A549 (cell line): ENCODE data around the gene PAGR1. TPM values are rescaled to one million over a fixed set of nuclear protein-coding genes. Genes with fewer than 3 reads are reported as not detected.
"Not testable (repeated sequence)": the region's sequence is repeated elsewhere in the genome, so short reads cannot be mapped to it uniquely, and the experiment has no call there.

Experiments used
- ATAC-seq, 2 experiments: fragments of 200-7000 bp in 1 of 2; fragments of >200 bp in 1 of 2; cut with Nextera tagmentation in 1 of 2; cut with Tn5 transposase in 1 of 2; 3 replicates each; pipeline versions ENCODE4 v1.8.0 to v1.9.1; 2018 to 2020; ENCODE audit warnings: mild to moderate bottlenecking in 1 of 2, moderate library complexity in 1 of 2
- CTCF ChIA-PET: fragments of 300-600 bp; sonication (Branson Sonifier 250); formaldehyde crosslinking; extraction: SDS; loops from one replicate; lab custom pipeline; 2021; ENCODE audit warnings: antibody characterized with exemption, inconsistent platforms; lab: Yijun Ruan, JAX
- POLR2A ChIA-PET: fragments of 350-600 bp; formaldehyde crosslinking; extraction: SDS; loops from one replicate; lab custom pipeline; 2021; ENCODE audit warnings: antibody characterized with exemption, inconsistent platforms; lab: Yijun Ruan, JAX
- DNase-seq, 2 experiments: peaks; one replicate each; pipeline versions ENCODE4 v3.0.0 to v3.0.0-alpha.2; 2011 to 2016; ENCODE audit warnings: low read depth in 1 of 2, low spot score in 1 of 2
- FAIRE-seq: peaks from 2 replicates; lab custom pipeline; 2011; peaks lifted over from hg19 to GRCh38; lab: Jason Lieb, UNC
- H3K27ac ChIP-seq, 2 experiments: fragments of >200 bp; sonication (Bioruptor Twin); formaldehyde crosslinking; 3 replicates each; pipeline ENCODE4 v1.5.1; 2016 to 2017
- H3K4me1 ChIP-seq: fragments of >200 bp; sonication (Bioruptor Twin); formaldehyde crosslinking; 3 replicates; pipeline ENCODE4 v1.6.1; 2016
- H3K4me2 ChIP-seq: fragments of >200 bp; sonication (Bioruptor Twin); formaldehyde crosslinking; 3 replicates; pipeline ENCODE4 v1.6.1; 2016
- H3K4me3 ChIP-seq: fragments of >200 bp; sonication (Bioruptor Twin); formaldehyde crosslinking; 3 replicates; pipeline ENCODE4 v1.5.1; 2016
- H3K9me3 ChIP-seq: fragments of >200 bp; sonication (Bioruptor Twin); formaldehyde crosslinking; 3 replicates; pipeline ENCODE4 v1.6.1; 2016
- BHLHE40 ChIP-seq: IDR thresholded peaks from 2 replicates; pipeline ENCODE4 v1.6.1; 2012; ENCODE audit warnings: low read depth, low read length, inconsistent platforms
- CHD4 ChIP-seq: fragments of 200-600 bp; sonication (generic); IDR thresholded peaks from 2 replicates; pipeline ENCODE4 v1.6.1; 2016; ENCODE audit warnings: antibody characterized with exemption, mild to moderate bottlenecking, borderline replicate concordance
- EHF ChIP-seq: fragments of 250-450 bp; sonication (Bioruptor Pico); IDR thresholded peaks from 2 replicates; pipeline ENCODE4 v1.5.0; 2020; ENCODE audit warnings: mild to moderate bottlenecking
- EHMT2 ChIP-seq: fragments of 200-600 bp; sonication (generic); IDR thresholded peaks from 2 replicates; pipeline ENCODE4 v1.6.1; 2016; ENCODE audit warnings: antibody characterized with exemption, low read depth, mild to moderate bottlenecking, moderate library complexity
- EP300 ChIP-seq, 2 experiments: fragments of >200 bp; sonication (Bioruptor Twin); formaldehyde crosslinking; IDR thresholded peaks; 2 replicates in 1 of 2; 3 replicates in 1 of 2; pipeline ENCODE4 v1.6.1; 2016 to 2017
- FOXS1 ChIP-seq: fragments of 250-450 bp; sonication (Bioruptor Pico); IDR thresholded peaks from 2 replicates; pipeline ENCODE4 v1.5.0; 2020; ENCODE audit warnings: mild to moderate bottlenecking, moderate library complexity
- MAZ ChIP-seq: fragments of 150-350 bp; IDR thresholded peaks from 2 replicates; pipeline ENCODE4 v1.6.1; 2014; ENCODE audit warnings: antibody characterized with exemption, low read depth, low read length, borderline replicate concordance
- TFCP2L1 ChIP-seq: fragments of 250-450 bp; sonication (Bioruptor Pico); IDR thresholded peaks from 2 replicates; pipeline ENCODE4 v1.5.0; 2021; ENCODE audit warnings: mild to moderate bottlenecking
- TP53 ChIP-seq: fragments of 250-450 bp; sonication (Bioruptor Pico); IDR thresholded peaks from 2 replicates; pipeline ENCODE4 v1.5.0; 2021; ENCODE audit warnings: mild to moderate bottlenecking, moderate library complexity
- WGBS: methylation state at CpG from one replicate; pipeline ENCODE4 v1.1.6; 2017; ENCODE audit errors: missing lambda C conversion rate; 5-methylcytosine and 5-hydroxymethylcytosine counted together
- polyA plus RNA-seq, 4 experiments: library from polyadenylated mRNA; depleted of rRNA in 3 of 4; stranded (reverse); fragments of >200 nt; fragmentation: RNase III in 1 of 4; extraction: RNeasy Plus Mini Kit Qiagen cat#74134 plus additional on column Dnase treatment in 1 of 4; gene quantifications; 2 replicates in 3 of 4; 3 replicates in 1 of 4; pipeline ENCODE4 v1.2.3, GENCODE V29; 2011 to 2017
- TF ChIP-seq, protein P1 (sequence below): fragments of >200 bp; sonication (Bioruptor Twin); formaldehyde crosslinking; IDR thresholded peaks from 2 replicates; pipeline ENCODE4 v1.6.1; 2016
- TF ChIP-seq, protein P2 (sequence below): fragments of 250-450 bp; sonication (Bioruptor Pico); IDR thresholded peaks from 2 replicates; pipeline ENCODE4 v1.5.0; 2021; ENCODE audit warnings: mild to moderate bottlenecking, moderate library complexity, borderline replicate concordance
- TF ChIP-seq, protein P3 (sequence below): fragments of 250-450 bp; sonication (Bioruptor Pico); IDR thresholded peaks from 2 replicates; pipeline ENCODE4 v1.5.0; 2020; ENCODE audit warnings: low read depth, mild to moderate bottlenecking, moderate library complexity
- TF ChIP-seq, protein P4 (sequence below): fragments of 450-650 bp; IDR thresholded peaks from 2 replicates; pipeline ENCODE4 v1.6.1; 2014; ENCODE audit warnings: antibody characterized with exemption
- TF ChIP-seq, protein P5 (sequence below): fragments of 150-350 bp; IDR thresholded peaks from 2 replicates; pipeline ENCODE4 v1.6.1; 2014; ENCODE audit warnings: low read depth, mild to moderate bottlenecking, low read length

Gene PAGR1
- polyA plus RNA-seq, 2 of the 4 experiments (the other 2 are of a cell fraction): 26.7 to 44.5 TPM

DNA sequence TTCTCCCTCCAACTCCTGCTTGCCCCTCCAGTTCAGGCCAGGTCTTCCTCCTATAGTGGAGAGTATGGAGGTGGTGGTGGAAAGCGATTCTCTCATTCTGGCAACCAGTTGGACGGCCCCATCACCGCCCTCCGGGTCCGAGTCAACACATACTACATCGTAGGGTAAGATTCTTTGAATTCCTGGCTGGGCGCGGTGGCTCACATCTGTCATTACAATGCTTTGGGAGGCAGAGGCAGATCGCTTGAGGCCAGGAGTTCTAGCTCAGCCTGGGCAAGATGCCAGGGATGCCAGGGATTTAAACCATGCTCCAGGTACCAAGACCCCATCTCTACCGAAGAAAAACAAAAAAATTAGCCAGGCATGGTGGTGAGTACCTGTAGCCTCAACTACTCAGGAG lies 36.5 kb upstream of the PAGR1 start:
- ChIA-PET POLR2A (no interaction called here), CTCF (interaction anchor here (2.0 kb wide), 1 partner anchor 69 kb away, joined by 4 read pairs; no protein-coding TSS in a partner anchor)
- peaks cover 10% of the 10 kb centered on the region; the same call in 2 of the 3 replicates for H3K4me1 ChIP-seq
- no peaks in the 10 kb centered on the region for H3K9me3 ChIP-seq
- no peak overlapping the region for H3K27ac ChIP-seq
- 12% methylated on average over 10 of the region's 10 CpGs for WGBS
- ATAC-seq (peak; percentile 26 to 60; a peak in 4 of 6 replicates), DNase-seq (peak in 1 of 2 experiments; percentile 51), FAIRE-seq (no peak)
- no peak overlapping the region for H3K4me3 ChIP-seq
- peak overlapping the region; percentile 23; the same call in 2 of the 3 replicates for H3K4me2 ChIP-seq
- TF ChIP-seq TFCP2L1 (CRISPR knock-in tag) (no peak), EP300 (IDR thresholded peaks at IDR 0.05) (no peak)
- TF ChIP-seq, protein P1, sequence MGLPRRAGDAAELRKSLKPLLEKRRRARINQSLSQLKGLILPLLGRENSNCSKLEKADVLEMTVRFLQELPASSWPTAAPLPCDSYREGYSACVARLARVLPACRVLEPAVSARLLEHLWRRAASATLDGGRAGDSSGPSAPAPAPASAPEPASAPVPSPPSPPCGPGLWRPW: no peak
- TF ChIP-seq, protein P2, sequence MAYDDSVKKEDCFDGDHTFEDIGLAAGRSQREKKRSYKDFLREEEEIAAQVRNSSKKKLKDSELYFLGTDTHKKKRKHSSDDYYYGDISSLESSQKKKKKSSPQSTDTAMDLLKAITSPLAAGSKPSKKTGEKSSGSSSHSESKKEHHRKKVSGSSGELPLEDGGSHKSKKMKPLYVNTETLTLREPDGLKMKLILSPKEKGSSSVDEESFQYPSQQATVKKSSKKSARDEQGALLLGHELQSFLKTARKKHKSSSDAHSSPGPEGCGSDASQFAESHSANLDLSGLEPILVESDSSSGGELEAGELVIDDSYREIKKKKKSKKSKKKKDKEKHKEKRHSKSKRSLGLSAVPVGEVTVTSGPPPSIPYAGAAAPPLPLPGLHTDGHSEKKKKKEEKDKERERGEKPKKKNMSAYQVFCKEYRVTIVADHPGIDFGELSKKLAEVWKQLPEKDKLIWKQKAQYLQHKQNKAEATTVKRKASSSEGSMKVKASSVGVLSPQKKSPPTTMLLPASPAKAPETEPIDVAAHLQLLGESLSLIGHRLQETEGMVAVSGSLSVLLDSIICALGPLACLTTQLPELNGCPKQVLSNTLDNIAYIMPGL: no peak

DNA sequence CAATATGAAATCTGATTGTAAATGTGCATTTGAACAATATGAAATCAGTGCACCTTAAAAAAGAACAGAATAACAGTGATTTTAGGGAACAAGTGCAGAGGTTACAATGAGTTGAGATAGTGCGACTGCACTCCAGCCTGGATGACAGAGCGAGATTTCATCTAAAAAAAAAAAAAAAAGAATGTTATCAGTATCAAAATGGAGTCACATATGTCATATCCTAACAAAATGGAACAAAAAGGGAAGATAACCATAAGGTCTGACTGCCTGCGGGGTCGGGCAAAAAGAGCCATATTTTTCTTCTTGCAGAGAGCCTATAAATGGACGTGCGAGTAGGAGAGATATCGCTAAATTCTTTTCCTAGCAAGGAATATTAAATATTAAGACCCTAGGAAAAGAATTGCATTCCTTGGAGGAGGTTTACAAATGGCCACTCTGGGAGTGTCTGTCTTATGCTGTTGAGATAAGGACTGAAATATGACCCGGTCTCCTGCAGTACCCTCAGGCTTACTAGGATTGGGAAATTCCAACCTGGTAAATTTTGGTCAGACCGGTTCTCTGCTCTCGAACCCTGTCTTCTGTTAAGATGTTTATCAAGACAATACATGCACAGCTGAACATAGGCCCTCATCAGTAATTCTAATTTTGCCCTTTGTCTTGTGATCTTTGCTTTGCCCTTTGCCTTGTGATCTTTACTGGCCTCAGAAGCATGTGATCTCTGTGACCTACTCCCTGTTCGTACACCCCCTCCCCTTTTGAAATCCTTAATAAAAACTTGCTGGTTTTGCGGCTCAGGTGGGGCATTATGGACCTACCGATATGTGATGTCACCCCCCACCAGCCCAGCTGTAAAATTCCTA lies 32.6 kb upstream of the PAGR1 start:
- H3K9me3 ChIP-seq, ATAC-seq, POLR2A ChIA-PET, H3K27ac ChIP-seq, FAIRE-seq, H3K4me2 ChIP-seq, H3K4me3 ChIP-seq, DNase-seq: not testable (repeated sequence)
- 70% methylated on average over 13 of the region's 13 CpGs for WGBS
- peaks cover 10% of the 10 kb centered on the region; the same call in 2 of the 3 replicates for H3K4me1 ChIP-seq
- CTCF ChIA-PET: interaction anchor here (1.3 kb wide), 1 partner anchor 54 kb away, joined by 3 read pairs; no protein-coding TSS in a partner anchor

DNA sequence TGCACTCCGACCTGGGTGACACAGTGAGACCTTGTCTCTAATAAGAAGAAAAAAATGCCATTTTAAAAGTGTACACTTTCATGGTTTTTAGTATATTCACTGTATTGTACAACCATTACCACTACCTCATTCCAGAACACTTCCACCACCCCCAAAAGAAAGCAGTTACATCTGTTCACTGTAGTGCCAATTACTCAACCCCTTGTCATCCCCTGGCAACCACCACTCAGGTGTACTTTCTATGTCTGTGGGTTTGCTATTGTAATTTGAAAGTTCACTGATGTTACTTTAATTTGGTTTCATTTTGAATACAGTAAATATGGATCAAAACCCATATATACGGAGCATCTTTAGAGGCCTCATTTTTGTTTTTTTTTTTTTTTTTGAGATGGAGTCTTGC lies 31.8 kb upstream of the PAGR1 start:
- FAIRE-seq: no peak
- no peak for ATAC-seq
- WGBS: 86% methylated on average over 2 of the region's 2 CpGs
- Histone ChIP-seq H3K4me2 (no peak overlapping the region), H3K9me3 (no peaks in the 10 kb centered on the region), H3K4me1 (peaks cover 9% of the 10 kb centered on the region; the same call in 2 of the 3 replicates)
- DNase-seq: no peak
- TF ChIP-seq, protein P2: no peak
- no peak for TF ChIP-seq FOXS1 (CRISPR knock-in tag)
- TF ChIP-seq, all 56 proteins: peak for 0
- H3K4me3 ChIP-seq: no peak overlapping the region
- ChIA-PET POLR2A (no interaction called here), CTCF (interaction anchor here (0.7 to 1.8 kb wide), 5 partner anchors 35 to 85 kb away, joined by 3 to 9 read pairs (median 4); no protein-coding TSS in a partner anchor)
- no peak overlapping the region for H3K27ac ChIP-seq

DNA sequence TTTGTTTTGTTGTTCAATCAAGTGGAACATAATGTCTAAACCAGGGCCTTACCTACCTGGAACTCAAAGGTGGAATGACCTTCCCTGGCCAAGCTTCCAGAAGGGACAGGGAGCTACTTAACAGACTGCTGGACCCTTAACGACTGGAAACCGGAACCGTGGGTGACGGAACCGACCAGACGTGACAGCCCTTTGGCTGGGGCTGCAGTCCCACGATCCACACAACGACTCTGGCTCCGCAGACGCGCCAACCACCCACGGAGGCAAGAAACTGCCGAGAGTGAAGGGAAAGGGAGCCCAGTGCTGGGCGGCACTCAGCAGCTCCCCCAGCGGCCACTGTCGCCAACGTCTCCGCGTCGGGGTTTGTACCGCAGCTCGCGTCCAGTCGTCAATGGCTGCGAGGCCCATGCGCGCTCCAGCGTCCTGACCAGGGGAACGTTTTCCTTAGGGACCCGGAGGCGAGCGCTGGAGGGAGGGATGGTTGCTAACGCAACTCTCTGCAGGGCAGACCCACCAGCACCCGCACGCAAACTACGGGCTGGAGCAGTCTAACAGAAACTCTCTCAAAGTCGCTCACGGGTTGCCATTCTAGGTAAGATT lies 31.0 kb upstream of the PAGR1 start:
- ATAC-seq (peak in 1 of 2 experiments; percentile 67; a peak in 3 of 6 replicates), DNase-seq (peak in 1 of 2 experiments; percentile 38), FAIRE-seq (no peak)
- TF ChIP-seq, protein P3, sequence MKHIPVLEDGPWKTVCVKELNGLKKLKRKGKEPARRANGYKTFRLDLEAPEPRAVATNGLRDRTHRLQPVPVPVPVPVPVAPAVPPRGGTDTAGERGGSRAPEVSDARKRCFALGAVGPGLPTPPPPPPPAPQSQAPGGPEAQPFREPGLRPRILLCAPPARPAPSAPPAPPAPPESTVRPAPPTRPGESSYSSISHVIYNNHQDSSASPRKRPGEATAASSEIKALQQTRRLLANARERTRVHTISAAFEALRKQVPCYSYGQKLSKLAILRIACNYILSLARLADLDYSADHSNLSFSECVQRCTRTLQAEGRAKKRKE (CRISPR knock-in tag): no peak
- TF ChIP-seq CHD4 (no peak), MAZ (no peak), BHLHE40 (no peak), EHF (no peak), TP53 (CRISPR knock-in tag) (no peak), EHMT2 (no peak)
- TF ChIP-seq, protein P4, sequence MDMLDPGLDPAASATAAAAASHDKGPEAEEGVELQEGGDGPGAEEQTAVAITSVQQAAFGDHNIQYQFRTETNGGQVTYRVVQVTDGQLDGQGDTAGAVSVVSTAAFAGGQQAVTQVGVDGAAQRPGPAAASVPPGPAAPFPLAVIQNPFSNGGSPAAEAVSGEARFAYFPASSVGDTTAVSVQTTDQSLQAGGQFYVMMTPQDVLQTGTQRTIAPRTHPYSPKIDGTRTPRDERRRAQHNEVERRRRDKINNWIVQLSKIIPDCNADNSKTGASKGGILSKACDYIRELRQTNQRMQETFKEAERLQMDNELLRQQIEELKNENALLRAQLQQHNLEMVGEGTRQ: no peak
- TF ChIP-seq, protein P5, sequence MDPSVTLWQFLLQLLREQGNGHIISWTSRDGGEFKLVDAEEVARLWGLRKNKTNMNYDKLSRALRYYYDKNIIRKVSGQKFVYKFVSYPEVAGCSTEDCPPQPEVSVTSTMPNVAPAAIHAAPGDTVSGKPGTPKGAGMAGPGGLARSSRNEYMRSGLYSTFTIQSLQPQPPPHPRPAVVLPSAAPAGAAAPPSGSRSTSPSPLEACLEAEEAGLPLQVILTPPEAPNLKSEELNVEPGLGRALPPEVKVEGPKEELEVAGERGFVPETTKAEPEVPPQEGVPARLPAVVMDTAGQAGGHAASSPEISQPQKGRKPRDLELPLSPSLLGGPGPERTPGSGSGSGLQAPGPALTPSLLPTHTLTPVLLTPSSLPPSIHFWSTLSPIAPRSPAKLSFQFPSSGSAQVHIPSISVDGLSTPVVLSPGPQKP: no peak
- no peak overlapping the region for H3K4me2 ChIP-seq
- 87% methylated on average over 38 of the region's 38 CpGs for WGBS
- H3K27ac ChIP-seq: no peak overlapping the region
- H3K4me1 ChIP-seq: peaks cover 7% of the 10 kb centered on the region
- CTCF ChIA-PET: interaction anchor here (0.7 to 1.8 kb wide), 10 partner anchors 8 to 247 kb away, joined by 3 to 9 read pairs (median 3); partner anchors contain the start of gene MVP
- H3K4me3 ChIP-seq: no peak overlapping the region
- no peaks in the 10 kb centered on the region for H3K9me3 ChIP-seq
- POLR2A ChIA-PET: no interaction called here

DNA sequence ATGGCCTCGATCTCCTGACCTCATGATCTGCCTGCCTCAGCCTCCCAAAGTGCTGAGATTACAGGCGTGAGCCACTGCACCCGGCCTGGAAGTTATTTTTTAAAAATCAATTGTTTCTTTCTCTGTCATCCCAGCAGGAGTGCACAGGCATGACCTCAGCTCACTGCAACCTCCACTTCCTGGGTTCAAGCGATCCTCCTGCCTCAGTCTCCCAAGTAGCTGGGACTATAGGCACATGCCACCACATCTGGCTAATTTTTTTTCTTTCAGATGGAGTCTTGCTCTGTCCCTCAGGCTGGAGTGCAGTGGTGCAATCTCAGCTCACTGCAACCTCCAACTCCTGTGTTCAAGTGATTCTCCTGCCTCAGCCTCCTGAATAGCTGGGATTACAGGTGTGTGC lies 28.8 kb upstream of the PAGR1 start:
- POLR2A ChIA-PET, FAIRE-seq, H3K9me3 ChIP-seq, DNase-seq, H3K4me3 ChIP-seq, ATAC-seq, H3K4me2 ChIP-seq, H3K27ac ChIP-seq: not testable (repeated sequence)
- CTCF ChIA-PET: interaction anchor here (1.2 to 2.2 kb wide), 3 partner anchors 9 to 86 kb away, joined by 3 to 5 read pairs (median 3); no protein-coding TSS in a partner anchor
- WGBS: 62% methylated on average over 4 of the region's 4 CpGs
- peaks cover 12% of the 10 kb centered on the region for H3K4me1 ChIP-seq
